ENCODE data around the gene ELK4.

- TF ChIP-seq CTCF (IDR thresholded peaks at IDR 0.05) (no peak), EZH2 (IDR thresholded peaks at IDR 0.05) (no peak), EZH2phosphoT487 (IDR thresholded peaks at IDR 0.05) (no peak)
Measured at GRCh38 chr1:205665201-205666045, 33.6 kb upstream of the ELK4 start.
